HCT116 (cell line): ENCODE data around the gene NDUFS6. TPM values are rescaled to one million over a fixed set of nuclear protein-coding genes. Genes with fewer than 3 reads are reported as not detected.

Source experiments
- ATAC-seq: fragments of 200-7000 bp; cut with Tn5 transposase; 2 replicates; pipeline ENCODE4 v1.9.1; 2020; ENCODE audit warnings: mild to moderate bottlenecking, moderate library complexity
- BruUV-seq: library from RNA; stranded (reverse); fragments of 400-500 nt; replicated peaks from 2 replicates; lab custom pipeline; 2021; lab: Mats Ljungman, UMichigan
- CTCF ChIA-PET: fragments of 300-600 bp; sonication (Branson Sonifier 250); formaldehyde crosslinking; loops from one replicate; lab custom pipeline; 2021; ENCODE audit warnings: antibody characterized with exemption; lab: Charles Lee
- POLR2A ChIA-PET: fragments of 300-600, 350-600 bp; sonication (Branson Sonifier 250); formaldehyde crosslinking; loops from one replicate; lab custom pipeline; 2021; ENCODE audit warnings: antibody characterized with exemption; lab: Charles Lee
- RAD21 ChIA-PET, 2 experiments: fragments of 300-600 bp; sonication (Branson Sonifier 250); formaldehyde crosslinking; loops; one replicate each; lab custom pipeline; 2023; ENCODE audit warnings: low total read pairs in 2 of 2; ENCODE audit not compliant: uncharacterized antibody in 2 of 2, unreplicated experiment in 2 of 2, low non-redundant PET in 1 of 2; lab: Charles Lee
- DNase-seq: peaks from one replicate; pipeline ENCODE4 v3.0.0-alpha.2; 2010; ENCODE audit warnings: low read depth, low spot score
- H2AFZ ChIP-seq: fragments of 200-600 bp; shearing (Covaris generic), sonication (generic); 2 replicates; pipeline ENCODE4 v1.6.1; 2017; ENCODE audit warnings: low read depth, mixed run types, mixed read lengths, antibody characterized with exemption, low read length; ENCODE audit not compliant: poor library complexity, severe bottlenecking
- H3K27ac ChIP-seq: 2 replicates; pipeline ENCODE4 v1.5.1; 2012; ENCODE audit warnings: low read depth, low read length
- H3K27me3 ChIP-seq: fragments of 200-600 bp; sonication (generic); 2 replicates; pipeline ENCODE4 v1.6.1; 2016; ENCODE audit warnings: mixed run types, low read length, mixed read lengths; ENCODE audit not compliant: insufficient read depth
- H3K36me3 ChIP-seq, 2 experiments: fragments of 200-500 bp in 1 of 2; fragments of 200-600 bp in 1 of 2; sonication (Bioruptor generic) in 1 of 2; sonication (generic) in 1 of 2; 2 replicates each; pipeline versions ENCODE4 v1.5.1 to v1.6.1; 2014 to 2016; ENCODE audit warnings: low read length in 2 of 2, inconsistent platforms in 1 of 2, mixed read lengths in 1 of 2, mixed run types in 1 of 2; ENCODE audit not compliant: insufficient read depth in 2 of 2, control insufficient read depth in 1 of 2
- H3K4me1 ChIP-seq, 2 experiments: fragments of 200-600 bp in 1 of 2; sonication (generic) in 1 of 2; 2 replicates each; pipeline versions ENCODE4 v1.5.1 to v1.6.1; 2012 to 2017; ENCODE audit warnings: low read length in 2 of 2, inconsistent platforms in 1 of 2, mild to moderate bottlenecking in 1 of 2, mixed read lengths in 1 of 2, mixed run types in 1 of 2, moderate library complexity in 1 of 2; ENCODE audit not compliant: insufficient read depth in 2 of 2, control insufficient read depth in 1 of 2
- H3K4me2 ChIP-seq: fragments of 200-600 bp; sonication (generic); 2 replicates; pipeline ENCODE4 v1.6.1; 2017; ENCODE audit warnings: mixed run types, low read length, mixed read lengths
- H3K4me3 ChIP-seq, 2 experiments: fragments of 200-600 bp in 1 of 2; sonication (generic) in 1 of 2; replicated peaks in 1 of 2; 2 replicates each; pipeline ENCODE4 v1.5.1; 2011 to 2016; ENCODE audit warnings: low read length in 2 of 2, control low read depth in 1 of 2, low read depth in 1 of 2, mild to moderate bottlenecking in 1 of 2, mixed read lengths in 1 of 2, mixed run types in 1 of 2
- H3K79me2 ChIP-seq: fragments of 200-600 bp; sonication (generic); 2 replicates; pipeline ENCODE4 v1.6.1; 2017; ENCODE audit warnings: mild to moderate bottlenecking, mixed run types, low read length, moderate library complexity, mixed read lengths; ENCODE audit not compliant: insufficient read depth
- H3K9ac ChIP-seq: fragments of 200-600 bp; sonication (generic); 2 replicates; pipeline ENCODE4 v1.6.1; 2016; ENCODE audit warnings: low read length, mixed read lengths
- H3K9me2 ChIP-seq: fragments of 200-600 bp; sonication (generic), shearing (Covaris generic); 2 replicates; pipeline ENCODE4 v1.6.1; 2017; ENCODE audit warnings: mixed run types, mild to moderate bottlenecking, moderate library complexity; ENCODE audit not compliant: insufficient read depth
- H3K9me3 ChIP-seq, 2 experiments: fragments of 200-500 bp in 1 of 2; fragments of 200-600 bp in 1 of 2; sonication (Bioruptor generic) in 1 of 2; sonication (generic) in 1 of 2; 2 replicates each; pipeline ENCODE4 v1.6.1; 2014 to 2017; ENCODE audit warnings: low read length in 2 of 2, mixed read lengths in 2 of 2, inconsistent platforms in 1 of 2, low read depth in 1 of 2, mild to moderate bottlenecking in 1 of 2, mixed run types in 1 of 2, moderate library complexity in 1 of 2; ENCODE audit not compliant: control insufficient read depth in 1 of 2, insufficient read depth in 1 of 2
- H4K20me1 ChIP-seq: fragments of 200-600 bp; sonication (generic), shearing (Covaris generic); 2 replicates; pipeline ENCODE4 v1.6.1; 2017; ENCODE audit warnings: mixed run types, mild to moderate bottlenecking, moderate library complexity; ENCODE audit not compliant: insufficient read depth
- EGR1 ChIP-seq: IDR thresholded peaks from 2 replicates; pipeline ENCODE4 v1.6.1; 2012; ENCODE audit warnings: low read depth
- ELF1 ChIP-seq: IDR thresholded peaks from 2 replicates; pipeline ENCODE4 v1.6.1; 2012; ENCODE audit warnings: low read depth, borderline replicate concordance
- EZH2 ChIP-seq: fragments of 200-600 bp; sonication (generic); IDR thresholded peaks from 2 replicates; pipeline ENCODE4 v1.6.1; 2017; ENCODE audit warnings: antibody characterized with exemption, mixed run types
- EZH2phosphoT487 ChIP-seq: fragments of 200-600 bp; IDR thresholded peaks from 2 replicates; pipeline ENCODE4 v1.6.1; 2018; ENCODE audit warnings: antibody characterized with exemption, borderline replicate concordance
- JUND ChIP-seq: IDR thresholded peaks from 2 replicates; pipeline ENCODE4 v1.6.1; 2012
- POLR2A ChIP-seq: IDR thresholded peaks from 2 replicates; pipeline ENCODE4 v1.7.0; 2011; ENCODE audit warnings: borderline replicate concordance; ENCODE audit not compliant: insufficient read depth, insufficient read length; ENCODE audit errors: extremely low read depth
- POLR2AphosphoS5 ChIP-seq: IDR thresholded peaks from 2 replicates; pipeline ENCODE4 v1.6.1; 2011; ENCODE audit warnings: mild to moderate bottlenecking, low read depth, low read length, moderate library complexity
- SIN3A ChIP-seq: IDR thresholded peaks from 2 replicates; pipeline ENCODE4 v1.6.1; 2012; ENCODE audit warnings: low read depth
- SP1 ChIP-seq: IDR thresholded peaks from 2 replicates; pipeline ENCODE4 v1.6.1; 2012; ENCODE audit warnings: low read depth
- TCF7L2 ChIP-seq: IDR thresholded peaks from 2 replicates; pipeline ENCODE4 v1.7.0; 2011; ENCODE audit warnings: borderline replicate concordance, inconsistent platforms; ENCODE audit not compliant: insufficient read depth, insufficient read length; ENCODE audit errors: extremely low read depth
- ZFX ChIP-seq: fragments of 450-650 bp; IDR thresholded peaks from 2 replicates; pipeline ENCODE4 v1.6.1; 2017
- intact Hi-C: fragments of 100-400 bp; cut with micrococcal nuclease; formaldehyde crosslinking; loops from 2 replicates; pipeline ENCODE4 v1.10.0; 2022
- total RNA-seq: library from RNA; stranded (reverse); gene quantifications from one replicate; pipeline ENCODE4 v1.2.1, GENCODE V29; 2021; ENCODE audit not compliant: unreplicated experiment
- TF ChIP-seq, protein P1 (sequence below), 3 experiments: fragments of 200-600 bp in 1 of 3; sonication (generic) in 1 of 3; IDR thresholded peaks in 2 of 3; conservative IDR thresholded peaks in 1 of 3; 2 replicates each; pipeline ENCODE4 v1.5.1; 2012 to 2017; ENCODE audit warnings: low read depth in 2 of 3, low read length in 2 of 3, antibody characterized with exemption in 1 of 3, borderline replicate concordance in 1 of 3, control low read depth in 1 of 3, mild to moderate bottlenecking in 1 of 3, mixed read lengths in 1 of 3, mixed run types in 1 of 3, moderate library complexity in 1 of 3; ENCODE audit not compliant: insufficient read depth in 1 of 3
- TF ChIP-seq, protein P2 (sequence below): IDR thresholded peaks from 2 replicates; pipeline ENCODE4 v1.6.1; 2012
- TF ChIP-seq, protein P3 (sequence below): IDR thresholded peaks from 2 replicates; pipeline ENCODE4 v1.6.1; 2012; ENCODE audit warnings: low read depth

NDUFS6 gene
- total RNA-seq, 1 experiment from 2014 or later = 43.8 TPM

DNA sequence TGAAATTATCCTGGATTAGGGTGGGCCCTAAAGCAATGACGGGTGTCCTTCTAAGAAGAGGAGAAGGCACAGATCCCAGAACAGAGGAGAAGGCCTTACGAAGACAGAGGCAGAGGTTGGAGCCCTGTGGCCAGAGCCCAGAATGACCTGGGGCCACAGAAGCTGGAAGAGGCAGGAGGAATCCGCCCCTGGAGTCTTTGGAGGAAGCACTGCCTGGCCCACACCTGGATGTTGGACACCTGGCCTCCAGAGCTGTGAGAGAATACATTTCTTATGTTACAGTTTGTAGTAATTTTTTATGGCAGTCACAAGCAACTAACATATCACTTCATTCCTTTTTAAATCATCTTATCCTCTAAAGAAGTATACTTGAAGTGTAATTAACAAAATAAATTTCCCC is 10.0 kb upstream of the NDUFS6 start:
- ChIA-PET RAD21 (no interaction called here), CTCF (no interaction called here), POLR2A (no interaction called here)
- TF ChIP-seq TCF7L2 (no peak), JUND (no peak), POLR2A (no peak), ZFX (no peak), SP1 (no peak), EZH2phosphoT487 (no peak), POLR2AphosphoS5 (no peak), SIN3A (no peak), EZH2 (no peak), ELF1 (no peak), EGR1 (no peak)
- TF ChIP-seq, protein P1, sequence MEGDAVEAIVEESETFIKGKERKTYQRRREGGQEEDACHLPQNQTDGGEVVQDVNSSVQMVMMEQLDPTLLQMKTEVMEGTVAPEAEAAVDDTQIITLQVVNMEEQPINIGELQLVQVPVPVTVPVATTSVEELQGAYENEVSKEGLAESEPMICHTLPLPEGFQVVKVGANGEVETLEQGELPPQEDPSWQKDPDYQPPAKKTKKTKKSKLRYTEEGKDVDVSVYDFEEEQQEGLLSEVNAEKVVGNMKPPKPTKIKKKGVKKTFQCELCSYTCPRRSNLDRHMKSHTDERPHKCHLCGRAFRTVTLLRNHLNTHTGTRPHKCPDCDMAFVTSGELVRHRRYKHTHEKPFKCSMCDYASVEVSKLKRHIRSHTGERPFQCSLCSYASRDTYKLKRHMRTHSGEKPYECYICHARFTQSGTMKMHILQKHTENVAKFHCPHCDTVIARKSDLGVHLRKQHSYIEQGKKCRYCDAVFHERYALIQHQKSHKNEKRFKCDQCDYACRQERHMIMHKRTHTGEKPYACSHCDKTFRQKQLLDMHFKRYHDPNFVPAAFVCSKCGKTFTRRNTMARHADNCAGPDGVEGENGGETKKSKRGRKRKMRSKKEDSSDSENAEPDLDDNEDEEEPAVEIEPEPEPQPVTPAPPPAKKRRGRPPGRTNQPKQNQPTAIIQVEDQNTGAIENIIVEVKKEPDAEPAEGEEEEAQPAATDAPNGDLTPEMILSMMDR (IDR thresholded peaks at IDR 0.05 in 2 of 3, conservative IDR thresholded peaks at IDR 0.05 in 1 of 3; ENCODE audit: borderline replicate concordance in 1 of 3, insufficient read depth in 1 of 3, low read depth in 2 of 3, low read length in 2 of 3) = no peak
- TF ChIP-seq, protein P2, sequence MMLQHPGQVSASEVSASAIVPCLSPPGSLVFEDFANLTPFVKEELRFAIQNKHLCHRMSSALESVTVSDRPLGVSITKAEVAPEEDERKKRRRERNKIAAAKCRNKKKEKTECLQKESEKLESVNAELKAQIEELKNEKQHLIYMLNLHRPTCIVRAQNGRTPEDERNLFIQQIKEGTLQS = no peak
- TF ChIP-seq, protein P3, sequence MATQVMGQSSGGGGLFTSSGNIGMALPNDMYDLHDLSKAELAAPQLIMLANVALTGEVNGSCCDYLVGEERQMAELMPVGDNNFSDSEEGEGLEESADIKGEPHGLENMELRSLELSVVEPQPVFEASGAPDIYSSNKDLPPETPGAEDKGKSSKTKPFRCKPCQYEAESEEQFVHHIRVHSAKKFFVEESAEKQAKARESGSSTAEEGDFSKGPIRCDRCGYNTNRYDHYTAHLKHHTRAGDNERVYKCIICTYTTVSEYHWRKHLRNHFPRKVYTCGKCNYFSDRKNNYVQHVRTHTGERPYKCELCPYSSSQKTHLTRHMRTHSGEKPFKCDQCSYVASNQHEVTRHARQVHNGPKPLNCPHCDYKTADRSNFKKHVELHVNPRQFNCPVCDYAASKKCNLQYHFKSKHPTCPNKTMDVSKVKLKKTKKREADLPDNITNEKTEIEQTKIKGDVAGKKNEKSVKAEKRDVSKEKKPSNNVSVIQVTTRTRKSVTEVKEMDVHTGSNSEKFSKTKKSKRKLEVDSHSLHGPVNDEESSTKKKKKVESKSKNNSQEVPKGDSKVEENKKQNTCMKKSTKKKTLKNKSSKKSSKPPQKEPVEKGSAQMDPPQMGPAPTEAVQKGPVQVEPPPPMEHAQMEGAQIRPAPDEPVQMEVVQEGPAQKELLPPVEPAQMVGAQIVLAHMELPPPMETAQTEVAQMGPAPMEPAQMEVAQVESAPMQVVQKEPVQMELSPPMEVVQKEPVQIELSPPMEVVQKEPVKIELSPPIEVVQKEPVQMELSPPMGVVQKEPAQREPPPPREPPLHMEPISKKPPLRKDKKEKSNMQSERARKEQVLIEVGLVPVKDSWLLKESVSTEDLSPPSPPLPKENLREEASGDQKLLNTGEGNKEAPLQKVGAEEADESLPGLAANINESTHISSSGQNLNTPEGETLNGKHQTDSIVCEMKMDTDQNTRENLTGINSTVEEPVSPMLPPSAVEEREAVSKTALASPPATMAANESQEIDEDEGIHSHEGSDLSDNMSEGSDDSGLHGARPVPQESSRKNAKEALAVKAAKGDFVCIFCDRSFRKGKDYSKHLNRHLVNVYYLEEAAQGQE = no peak
- Histone ChIP-seq H3K9me2 (no peaks in the 10 kb centered on the region), H3K9ac (no peak overlapping the region), H2AFZ (no peak overlapping the region), H3K27ac (no peak overlapping the region), H3K27me3 (0 out of 2 replicates have a peak, but pooled peaks cover 3% of the 10 kb centered on the region), H3K36me3 (peaks cover 0 to 3% of the 10 kb centered on the region in 2 experiments; a peak in 1 of 4 replicates), H3K4me1 (peaks cover 2 to 18% of the 10 kb centered on the region in 2 experiments; a peak in 2 of 4 replicates), H3K4me2 (no peak overlapping the region), H3K4me3 (no peak overlapping the region), H3K9me3 (no peaks in the 10 kb centered on the region), H3K79me2 (no peaks in the 10 kb centered on the region), H4K20me1 (no peaks in the 10 kb centered on the region)
- no peak for DNase-seq
- no TSS peak for BruUV-seq
- intact Hi-C loops = no loop called here
- no peak for ATAC-seq
